CD14-positive monocyte (primary cell): Measurements from ENCODE around the gene EOGT. TPM values are rescaled to one million over a fixed set of nuclear protein-coding genes. Genes with fewer than 3 reads are reported as not detected.
A peak's percentile ranks its signal among the peaks of the same experiment; 100 is the strongest.

Source experiments
- DNase-seq, 3 donors: peaks; one replicate each; pipeline ENCODE4 v3.0.0-alpha.2; 2011 to 2022
- H2AFZ ChIP-seq: 2 replicates; pipeline ENCODE4 v1.6.0; 2012; ENCODE audit warnings: mild to moderate bottlenecking, low read depth, low read length, inconsistent platforms; ENCODE audit not compliant: insufficient read depth, poor library complexity, severe bottlenecking
- H3K27ac ChIP-seq, 2 donors: 1 replicate in 1 of 2; 2 replicates in 1 of 2; pipeline ENCODE4 v1.5.1; 2012 to 2013; ENCODE audit warnings: low read length in 2 of 2, control low read depth in 1 of 2, inconsistent platforms in 1 of 2, low read depth in 1 of 2, mild to moderate bottlenecking in 1 of 2
- H3K27me3 ChIP-seq, 2 donors: one replicate each; pipeline versions ENCODE4 v1.6.0 to v1.6.1; 2011 to 2013; ENCODE audit warnings: low read length in 2 of 2; ENCODE audit not compliant: control insufficient read depth in 2 of 2, insufficient read depth in 2 of 2
- H3K36me3 ChIP-seq, 2 donors: replicated peaks in 1 of 2; 1 replicate in 1 of 2; 2 replicates in 1 of 2; pipeline versions ENCODE4 v1.5.1 to v1.6.1; 2012 to 2013; ENCODE audit warnings: low read length in 2 of 2, control low read depth in 1 of 2, inconsistent platforms in 1 of 2, mild to moderate bottlenecking in 1 of 2; ENCODE audit not compliant: insufficient read depth in 2 of 2, control insufficient read depth in 1 of 2
- H3K4me1 ChIP-seq, 2 donors: 1 replicate in 1 of 2; 2 replicates in 1 of 2; pipeline versions ENCODE4 v1.5.1 to v1.6.1; 2012 to 2013; ENCODE audit warnings: low read length in 2 of 2, control low read depth in 1 of 2, inconsistent platforms in 1 of 2, mild to moderate bottlenecking in 1 of 2, moderate library complexity in 1 of 2; ENCODE audit not compliant: insufficient read depth in 2 of 2, control insufficient read depth in 1 of 2
- H3K4me2 ChIP-seq: replicated peaks from 2 replicates; pipeline ENCODE3; 2012; ENCODE audit warnings: low read length, moderate library complexity, mild to moderate bottlenecking; ENCODE audit not compliant: poor library complexity, severe bottlenecking; ENCODE audit errors: extremely low read depth
- H3K4me3 ChIP-seq, 3 experiments: fragments of 200-600 bp in 1 of 3; sonication (generic) in 1 of 3; replicated peaks in 1 of 3; 1 replicate in 2 of 3; 2 replicates in 1 of 3; pipeline ENCODE4 v1.5.1; 2011 to 2013; ENCODE audit warnings: low read length in 3 of 3, mild to moderate bottlenecking in 3 of 3, control low read depth in 2 of 3, low read depth in 2 of 3, inconsistent platforms in 1 of 3, moderate library complexity in 1 of 3
- H3K79me2 ChIP-seq: 2 replicates; pipeline ENCODE4 v1.6.0; 2012; ENCODE audit warnings: mild to moderate bottlenecking, control low read depth, inconsistent platforms, low read length, moderate library complexity; ENCODE audit not compliant: insufficient read depth
- H3K9ac ChIP-seq: 2 replicates; pipeline ENCODE4 v1.6.0; 2017; ENCODE audit warnings: low read length, mild to moderate bottlenecking; ENCODE audit not compliant: insufficient read depth, poor library complexity, severe bottlenecking
- H3K9me3 ChIP-seq, 2 donors: replicated peaks in 1 of 2; 1 replicate in 1 of 2; 2 replicates in 1 of 2; pipeline versions ENCODE4 v1.5.1 to v1.6.1; 2012 to 2013; ENCODE audit warnings: low read length in 2 of 2, control low read depth in 1 of 2; ENCODE audit not compliant: control insufficient read depth in 1 of 2, insufficient read depth in 1 of 2
- H4K20me1 ChIP-seq: 2 replicates; pipeline ENCODE4 v1.6.0; 2012; ENCODE audit warnings: mild to moderate bottlenecking, low read length, control low read depth, moderate library complexity; ENCODE audit not compliant: insufficient read depth
- H3K27ac Mint-ChIP-seq, 7 donors: one replicate each; pipeline ENCODE4 v1.8.0; 2020; ENCODE audit warnings: mild to moderate bottlenecking in 7 of 7, mixed read lengths in 7 of 7, moderate library complexity in 6 of 7, inconsistent platforms in 2 of 7
- H3K27me3 Mint-ChIP-seq, 3 donors: one replicate each; pipeline ENCODE4 v1.8.0; 2021 to 2022; ENCODE audit warnings: low read depth in 3 of 3, mild to moderate bottlenecking in 3 of 3, mixed read lengths in 3 of 3, moderate library complexity in 3 of 3, inconsistent platforms in 1 of 3
- H3K36me3 Mint-ChIP-seq, 2 donors: one replicate each; pipeline ENCODE4 v1.8.0; 2020; ENCODE audit warnings: mixed read lengths in 2 of 2, inconsistent platforms in 1 of 2, mild to moderate bottlenecking in 1 of 2
- H3K4me1 Mint-ChIP-seq: one replicate; pipeline ENCODE4 v1.8.0; 2020; ENCODE audit warnings: mild to moderate bottlenecking, mixed read lengths
- H3K4me3 Mint-ChIP-seq, 2 donors: one replicate each; pipeline ENCODE4 v1.8.0; 2020; ENCODE audit warnings: mild to moderate bottlenecking in 2 of 2, mixed read lengths in 2 of 2, moderate library complexity in 1 of 2
- H3K9me3 Mint-ChIP-seq, 7 donors: one replicate each; pipeline ENCODE4 v1.8.0; 2020 to 2022; ENCODE audit warnings: mixed read lengths in 7 of 7, mild to moderate bottlenecking in 6 of 7, moderate library complexity in 6 of 7, inconsistent platforms in 2 of 7
- WGBS: methylation state at CpG from one replicate; pipeline ENCODE4 v1.1.5; 2013; ENCODE audit warnings: missing lambda C conversion rate; ENCODE audit not compliant: insufficient coverage; 5-methylcytosine and 5-hydroxymethylcytosine counted together
- intact Hi-C, 2 donors: fragments of 100-400 bp; cut with micrococcal nuclease; formaldehyde crosslinking; loops; one replicate each; pipeline versions ENCODE4 v1.15.0 to v1.15.1; 2023
- polyA plus RNA-seq, 3 donors: library from polyadenylated mRNA; depleted of rRNA in 1 of 3; unstranded in 2 of 3; stranded (reverse) in 1 of 3; fragments of 300-500 nt in 2 of 3; fragments of >200 nt in 1 of 3; fragmentation: Illumina TruSeq in 2 of 3; gene quantifications; 1 replicate in 2 of 3; 2 replicates in 1 of 3; pipeline ENCODE4 v1.2.3, GENCODE V29; 2012 to 2021
- TF ChIP-seq, protein P1 (sequence below): fragments of 200-600 bp; IDR thresholded peaks from one replicate; pipeline ENCODE4 v1.8.0; 2022; ENCODE audit warnings: antibody characterized with exemption, mild to moderate bottlenecking

Gene EOGT
- polyA plus RNA-seq, 3 donors: 3.7 to 8.1 (median 5.0) TPM

DNA sequence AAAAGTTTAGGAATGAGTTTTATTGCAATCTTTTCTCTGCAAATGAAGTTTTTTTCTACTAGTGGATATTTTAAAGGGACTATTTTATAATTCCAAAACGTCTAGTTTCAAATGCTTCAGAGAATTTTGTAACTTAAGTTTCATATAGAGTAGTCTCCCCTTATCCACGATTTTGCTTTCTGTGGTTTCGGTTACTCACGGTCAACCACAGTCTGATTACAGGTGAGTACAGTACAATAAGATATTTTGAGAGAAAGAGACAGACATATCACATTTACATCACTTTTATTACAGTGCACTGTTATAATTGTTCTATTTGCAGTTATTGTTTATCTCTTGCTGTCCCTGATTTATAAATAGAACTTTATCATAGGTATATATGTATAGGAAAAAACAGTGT is 7.4 kb upstream of the EOGT start:
- H3K36me3 ChIP-seq: peaks cover 49 to 87% of the 10 kb centered on the region in 2 donors
- H3K9me3 Mint-ChIP-seq: no peaks in the 10 kb centered on the region
- H3K4me3 Mint-ChIP-seq: no peak overlapping the region
- intact Hi-C loops: no loop called here
- H3K4me3 ChIP-seq: no peak overlapping the region
- H3K27me3 Mint-ChIP-seq: no peaks in the 10 kb centered on the region
- H3K79me2 ChIP-seq: no peaks in the 10 kb centered on the region
- H3K4me2 ChIP-seq: no peak overlapping the region
- no peaks in the 10 kb centered on the region for H3K9me3 ChIP-seq
- no peaks in the 10 kb centered on the region for H4K20me1 ChIP-seq
- WGBS: no CpG with 5 or more reads among the region's 4 CpGs
- TF ChIP-seq, protein P1, sequence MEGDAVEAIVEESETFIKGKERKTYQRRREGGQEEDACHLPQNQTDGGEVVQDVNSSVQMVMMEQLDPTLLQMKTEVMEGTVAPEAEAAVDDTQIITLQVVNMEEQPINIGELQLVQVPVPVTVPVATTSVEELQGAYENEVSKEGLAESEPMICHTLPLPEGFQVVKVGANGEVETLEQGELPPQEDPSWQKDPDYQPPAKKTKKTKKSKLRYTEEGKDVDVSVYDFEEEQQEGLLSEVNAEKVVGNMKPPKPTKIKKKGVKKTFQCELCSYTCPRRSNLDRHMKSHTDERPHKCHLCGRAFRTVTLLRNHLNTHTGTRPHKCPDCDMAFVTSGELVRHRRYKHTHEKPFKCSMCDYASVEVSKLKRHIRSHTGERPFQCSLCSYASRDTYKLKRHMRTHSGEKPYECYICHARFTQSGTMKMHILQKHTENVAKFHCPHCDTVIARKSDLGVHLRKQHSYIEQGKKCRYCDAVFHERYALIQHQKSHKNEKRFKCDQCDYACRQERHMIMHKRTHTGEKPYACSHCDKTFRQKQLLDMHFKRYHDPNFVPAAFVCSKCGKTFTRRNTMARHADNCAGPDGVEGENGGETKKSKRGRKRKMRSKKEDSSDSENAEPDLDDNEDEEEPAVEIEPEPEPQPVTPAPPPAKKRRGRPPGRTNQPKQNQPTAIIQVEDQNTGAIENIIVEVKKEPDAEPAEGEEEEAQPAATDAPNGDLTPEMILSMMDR: no peak
- H2AFZ ChIP-seq: no peak overlapping the region
- no peak overlapping the region for H3K27ac Mint-ChIP-seq
- peaks cover 36 to 56% of the 10 kb centered on the region in 2 donors for H3K36me3 Mint-ChIP-seq
- DNase-seq: no peak
- H3K4me1 Mint-ChIP-seq: no peaks in the 10 kb centered on the region
- no peak overlapping the region for H3K9ac ChIP-seq
- H3K27me3 ChIP-seq: no peaks in the 10 kb centered on the region
- no peak overlapping the region for H3K27ac ChIP-seq
- no peaks in the 10 kb centered on the region for H3K4me1 ChIP-seq

DNA sequence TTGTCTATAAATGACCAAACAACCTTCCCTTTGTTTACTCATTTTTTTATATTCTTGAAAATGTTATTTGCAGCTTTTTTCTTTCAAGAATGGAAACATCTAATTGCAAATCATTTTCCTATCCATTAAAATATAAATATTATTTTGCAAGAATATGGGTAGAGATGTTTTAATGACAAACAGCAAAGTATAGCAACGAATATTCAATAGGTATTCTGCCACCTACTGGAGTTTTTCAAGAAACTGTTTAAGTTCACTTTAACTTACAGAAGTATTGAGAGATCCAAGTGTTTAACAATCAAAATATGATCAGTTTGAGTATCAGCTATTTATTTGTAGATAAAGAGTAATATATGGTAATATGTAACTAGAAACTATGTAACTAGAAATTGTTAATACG is 6.9 kb upstream of the EOGT start:
- Histone ChIP-seq H3K27me3 (no peaks in the 10 kb centered on the region), H2AFZ (no peak overlapping the region), H3K36me3 (peaks cover 45 to 83% of the 10 kb centered on the region in 2 donors), H3K79me2 (no peaks in the 10 kb centered on the region), H3K4me1 (no peaks in the 10 kb centered on the region), H3K4me3 (no peak overlapping the region), H3K9ac (no peak overlapping the region), H3K4me2 (no peak overlapping the region), H4K20me1 (no peaks in the 10 kb centered on the region), H3K27ac (no peak overlapping the region), H3K9me3 (no peaks in the 10 kb centered on the region)
- Mint-ChIP-seq H3K9me3 (no peaks in the 10 kb centered on the region), H3K27me3 (no peaks in the 10 kb centered on the region), H3K4me1 (no peaks in the 10 kb centered on the region), H3K4me3 (no peak overlapping the region), H3K36me3 (peaks cover 32 to 51% of the 10 kb centered on the region in 2 donors), H3K27ac (no peak overlapping the region)
- no peak for DNase-seq
- TF ChIP-seq, protein P1: peak; percentile 35
- WGBS: no CpG with 5 or more reads among the region's 2 CpGs
- intact Hi-C loops: no loop called here
